HCT116 (cell line): Measurements from ENCODE around the gene COA1. TPM values are rescaled to one million over a fixed set of nuclear protein-coding genes. Genes with fewer than 3 reads are reported as not detected.

Experiments used
- ATAC-seq: fragments of 200-7000 bp; cut with Tn5 transposase; 2 replicates; pipeline ENCODE4 v1.9.1; 2020; ENCODE audit warnings: mild to moderate bottlenecking, moderate library complexity
- BruUV-seq: library from RNA; stranded (reverse); fragments of 400-500 nt; replicated peaks from 2 replicates; lab custom pipeline; 2021; lab: Mats Ljungman, UMichigan
- CTCF ChIA-PET: fragments of 300-600 bp; sonication (Branson Sonifier 250); formaldehyde crosslinking; loops from one replicate; lab custom pipeline; 2021; ENCODE audit warnings: antibody characterized with exemption; lab: Charles Lee
- POLR2A ChIA-PET: fragments of 300-600, 350-600 bp; sonication (Branson Sonifier 250); formaldehyde crosslinking; loops from one replicate; lab custom pipeline; 2021; ENCODE audit warnings: antibody characterized with exemption; lab: Charles Lee
- RAD21 ChIA-PET, 2 experiments: fragments of 300-600 bp; sonication (Branson Sonifier 250); formaldehyde crosslinking; loops; one replicate each; lab custom pipeline; 2023; ENCODE audit warnings: low total read pairs in 2 of 2; ENCODE audit not compliant: uncharacterized antibody in 2 of 2, unreplicated experiment in 2 of 2, low non-redundant PET in 1 of 2; lab: Charles Lee
- DNase-seq: peaks from one replicate; pipeline ENCODE4 v3.0.0-alpha.2; 2010; ENCODE audit warnings: low read depth, low spot score
- H2AFZ ChIP-seq: fragments of 200-600 bp; shearing (Covaris generic), sonication (generic); 2 replicates; pipeline ENCODE4 v1.6.1; 2017; ENCODE audit warnings: low read depth, mixed run types, mixed read lengths, antibody characterized with exemption, low read length; ENCODE audit not compliant: poor library complexity, severe bottlenecking
- H3K27ac ChIP-seq: 2 replicates; pipeline ENCODE4 v1.5.1; 2012; ENCODE audit warnings: low read depth, low read length
- H3K27me3 ChIP-seq: fragments of 200-600 bp; sonication (generic); 2 replicates; pipeline ENCODE4 v1.6.1; 2016; ENCODE audit warnings: mixed run types, low read length, mixed read lengths; ENCODE audit not compliant: insufficient read depth
- H3K36me3 ChIP-seq, 2 experiments: fragments of 200-500 bp in 1 of 2; fragments of 200-600 bp in 1 of 2; sonication (Bioruptor generic) in 1 of 2; sonication (generic) in 1 of 2; 2 replicates each; pipeline versions ENCODE4 v1.5.1 to v1.6.1; 2014 to 2016; ENCODE audit warnings: low read length in 2 of 2, inconsistent platforms in 1 of 2, mixed read lengths in 1 of 2, mixed run types in 1 of 2; ENCODE audit not compliant: insufficient read depth in 2 of 2, control insufficient read depth in 1 of 2
- H3K4me1 ChIP-seq, 2 experiments: fragments of 200-600 bp in 1 of 2; sonication (generic) in 1 of 2; 2 replicates each; pipeline versions ENCODE4 v1.5.1 to v1.6.1; 2012 to 2017; ENCODE audit warnings: low read length in 2 of 2, inconsistent platforms in 1 of 2, mild to moderate bottlenecking in 1 of 2, mixed read lengths in 1 of 2, mixed run types in 1 of 2, moderate library complexity in 1 of 2; ENCODE audit not compliant: insufficient read depth in 2 of 2, control insufficient read depth in 1 of 2
- H3K4me2 ChIP-seq: fragments of 200-600 bp; sonication (generic); 2 replicates; pipeline ENCODE4 v1.6.1; 2017; ENCODE audit warnings: mixed run types, low read length, mixed read lengths
- H3K4me3 ChIP-seq, 2 experiments: fragments of 200-600 bp in 1 of 2; sonication (generic) in 1 of 2; replicated peaks in 1 of 2; 2 replicates each; pipeline ENCODE4 v1.5.1; 2011 to 2016; ENCODE audit warnings: low read length in 2 of 2, control low read depth in 1 of 2, low read depth in 1 of 2, mild to moderate bottlenecking in 1 of 2, mixed read lengths in 1 of 2, mixed run types in 1 of 2
- H3K79me2 ChIP-seq: fragments of 200-600 bp; sonication (generic); 2 replicates; pipeline ENCODE4 v1.6.1; 2017; ENCODE audit warnings: mild to moderate bottlenecking, mixed run types, low read length, moderate library complexity, mixed read lengths; ENCODE audit not compliant: insufficient read depth
- H3K9ac ChIP-seq: fragments of 200-600 bp; sonication (generic); 2 replicates; pipeline ENCODE4 v1.6.1; 2016; ENCODE audit warnings: low read length, mixed read lengths
- H3K9me2 ChIP-seq: fragments of 200-600 bp; sonication (generic), shearing (Covaris generic); 2 replicates; pipeline ENCODE4 v1.6.1; 2017; ENCODE audit warnings: mixed run types, mild to moderate bottlenecking, moderate library complexity; ENCODE audit not compliant: insufficient read depth
- H3K9me3 ChIP-seq, 2 experiments: fragments of 200-500 bp in 1 of 2; fragments of 200-600 bp in 1 of 2; sonication (Bioruptor generic) in 1 of 2; sonication (generic) in 1 of 2; 2 replicates each; pipeline ENCODE4 v1.6.1; 2014 to 2017; ENCODE audit warnings: low read length in 2 of 2, mixed read lengths in 2 of 2, inconsistent platforms in 1 of 2, low read depth in 1 of 2, mild to moderate bottlenecking in 1 of 2, mixed run types in 1 of 2, moderate library complexity in 1 of 2; ENCODE audit not compliant: control insufficient read depth in 1 of 2, insufficient read depth in 1 of 2
- H4K20me1 ChIP-seq: fragments of 200-600 bp; sonication (generic), shearing (Covaris generic); 2 replicates; pipeline ENCODE4 v1.6.1; 2017; ENCODE audit warnings: mixed run types, mild to moderate bottlenecking, moderate library complexity; ENCODE audit not compliant: insufficient read depth
- ATF3 ChIP-seq: IDR thresholded peaks from 2 replicates; pipeline ENCODE4 v1.6.1; 2012
- CBX3 ChIP-seq: IDR thresholded peaks from 2 replicates; pipeline ENCODE4 v1.6.1; 2012; ENCODE audit warnings: low read depth
- CEBPB ChIP-seq: IDR thresholded peaks from 2 replicates; pipeline ENCODE4 v1.6.1; 2012; ENCODE audit warnings: low read depth
- EGR1 ChIP-seq: IDR thresholded peaks from 2 replicates; pipeline ENCODE4 v1.6.1; 2012; ENCODE audit warnings: low read depth
- ELF1 ChIP-seq: IDR thresholded peaks from 2 replicates; pipeline ENCODE4 v1.6.1; 2012; ENCODE audit warnings: low read depth, borderline replicate concordance
- EZH2 ChIP-seq: fragments of 200-600 bp; sonication (generic); IDR thresholded peaks from 2 replicates; pipeline ENCODE4 v1.6.1; 2017; ENCODE audit warnings: antibody characterized with exemption, mixed run types
- EZH2phosphoT487 ChIP-seq: fragments of 200-600 bp; IDR thresholded peaks from 2 replicates; pipeline ENCODE4 v1.6.1; 2018; ENCODE audit warnings: antibody characterized with exemption, borderline replicate concordance
- FOSL1 ChIP-seq: IDR thresholded peaks from 2 replicates; pipeline ENCODE4 v1.6.1; 2012; ENCODE audit warnings: low read depth
- JUND ChIP-seq: IDR thresholded peaks from 2 replicates; pipeline ENCODE4 v1.6.1; 2012
- MAX ChIP-seq: IDR thresholded peaks from 2 replicates; pipeline ENCODE4 v1.6.1; 2012
- POLR2A ChIP-seq: IDR thresholded peaks from 2 replicates; pipeline ENCODE4 v1.7.0; 2011; ENCODE audit warnings: borderline replicate concordance; ENCODE audit not compliant: insufficient read depth, insufficient read length; ENCODE audit errors: extremely low read depth
- POLR2AphosphoS5 ChIP-seq: IDR thresholded peaks from 2 replicates; pipeline ENCODE4 v1.6.1; 2011; ENCODE audit warnings: mild to moderate bottlenecking, low read depth, low read length, moderate library complexity
- REST ChIP-seq: IDR thresholded peaks from 2 replicates; pipeline ENCODE4 v1.6.1; 2012; ENCODE audit warnings: low read depth
- SIN3A ChIP-seq: IDR thresholded peaks from 2 replicates; pipeline ENCODE4 v1.6.1; 2012; ENCODE audit warnings: low read depth
- SP1 ChIP-seq: IDR thresholded peaks from 2 replicates; pipeline ENCODE4 v1.6.1; 2012; ENCODE audit warnings: low read depth
- YY1 ChIP-seq: IDR thresholded peaks from 2 replicates; pipeline ENCODE4 v1.6.1; 2011; ENCODE audit warnings: low read length, low read depth, moderate library complexity, mild to moderate bottlenecking; ENCODE audit not compliant: insufficient replicate concordance; ENCODE audit errors: extremely low read depth
- ZBTB33 ChIP-seq: IDR thresholded peaks from 2 replicates; pipeline ENCODE4 v1.6.1; 2011; ENCODE audit warnings: mild to moderate bottlenecking, low read length, moderate library complexity; ENCODE audit not compliant: insufficient replicate concordance; ENCODE audit errors: extremely low read depth
- ZFX ChIP-seq: fragments of 450-650 bp; IDR thresholded peaks from 2 replicates; pipeline ENCODE4 v1.6.1; 2017
- ZNF274 ChIP-seq: fragments of 200-500 bp; sonication (Bioruptor generic); IDR thresholded peaks from 2 replicates; pipeline ENCODE4 v1.6.1; 2014; ENCODE audit warnings: mild to moderate bottlenecking, low read depth, low read length, inconsistent platforms
- intact Hi-C: fragments of 100-400 bp; cut with micrococcal nuclease; formaldehyde crosslinking; loops from 2 replicates; pipeline ENCODE4 v1.10.0; 2022
- total RNA-seq: library from RNA; stranded (reverse); gene quantifications from one replicate; pipeline ENCODE4 v1.2.1, GENCODE V29; 2021; ENCODE audit not compliant: unreplicated experiment

Gene COA1
- total RNA-seq, 1 experiment from 2014 or later = 78.5 TPM

- no peak overlapping the region for H3K9ac ChIP-seq
- ATAC-seq (no peak), DNase-seq (no peak)
- H3K4me1 ChIP-seq = peaks cover 52 to 66% of the 10 kb centered on the region in 2 experiments
- no peaks in the 10 kb centered on the region for H3K9me3 ChIP-seq
- H2AFZ ChIP-seq = no peak overlapping the region
- no peaks in the 10 kb centered on the region for H3K36me3 ChIP-seq
- H3K27me3 ChIP-seq = no peaks in the 10 kb centered on the region
- no peaks in the 10 kb centered on the region for H3K9me2 ChIP-seq
- H3K79me2 ChIP-seq = no peaks in the 10 kb centered on the region
- RAD21 ChIA-PET = no interaction called here
- intact Hi-C loops = no loop called here
- H3K4me2 ChIP-seq = no peak overlapping the region
- H3K4me3 ChIP-seq = no peak overlapping the region
- no peaks in the 10 kb centered on the region for H4K20me1 ChIP-seq
- H3K27ac ChIP-seq = no peak overlapping the region
- no peak for TF ChIP-seq JUND
- TF ChIP-seq EGR1 = no peak
- no peak for TF ChIP-seq YY1
- TF ChIP-seq POLR2AphosphoS5 = no peak
- no peak for TF ChIP-seq EZH2phosphoT487
- TF ChIP-seq ZNF274 = no peak
- TF ChIP-seq SP1 = no peak
- TF ChIP-seq REST = no peak
- no peak for TF ChIP-seq ZFX
- TF ChIP-seq ATF3 = no peak
- no peak for TF ChIP-seq ELF1
- TF ChIP-seq CBX3 = no peak
- no peak for TF ChIP-seq POLR2A
- no peak for TF ChIP-seq ZBTB33
- no peak for TF ChIP-seq FOSL1
- no peak for TF ChIP-seq CEBPB
- TF ChIP-seq EZH2 = no peak
- TF ChIP-seq SIN3A = no peak
- no peak for TF ChIP-seq MAX
- POLR2A ChIA-PET = interaction anchor here (0.6 to 0.7 kb wide), 2 partner anchors 141 to 178 kb away, joined by 3 to 4 read pairs; partner anchors contain the start of gene STK17A
- CTCF ChIA-PET = no interaction called here
- no TSS peak for BruUV-seq
Measured at GRCh38 chr7:43760861-43761260, 31.5 kb upstream of the COA1 start.
